ENCODE measurements around the gene STAT5B. TPM values are rescaled to one million over a fixed set of nuclear protein-coding genes. Genes with fewer than 3 reads are reported as not detected.

Gene STAT5B
- total and polyA plus RNA-seq, 2 of the 8 experiments (the other 6 are each of a cell fraction or from before 2014, with no cell fraction given), result 35.3 to 52.6 TPM

- no peak for TF ChIP-seq CHD7 (IDR thresholded peaks at IDR 0.05; ENCODE audit: insufficient replicate concordance, low read length)
- TF ChIP-seq MAFK (IDR thresholded peaks at IDR 0.05; ENCODE audit: low read depth, low read length), result no peak
- TF ChIP-seq YY1 (IDR thresholded peaks at IDR 0.05; ENCODE audit: low read depth, low read length), result no peak
These were observed 74.8 kb downstream of the STAT5B start (continued) for GRCh38 chr17:42201458-42201772.

Measured in H1 (cell line).